ENCODE data around the gene HMG20A.
"Not testable (repeated sequence)": the region's sequence is repeated elsewhere in the genome, so short reads cannot be mapped to it uniquely, and the experiment has no call there.

HMG20A gene

GRCh38 chr15:77420610-77421369, at the start of gene HMG20A:
Gene HMG20A, plus strand, starts transcription at chr15:77420888. Its CDS starts 37,520 bp downstream, at chr15:77458408.
- DNase-seq (ENCODE audit: low spot score): peak; percentile 90

GRCh38 chr15:77371850-77372563, 48.7 kb upstream of the HMG20A start:
- no peak for DNase-seq (ENCODE audit: low spot score)

- no peak for DNase-seq (ENCODE audit: low spot score)
Observed at GRCh38 chr15:77373441-77373840, 47.2 kb upstream of the HMG20A start.

GRCh38 chr15:77375133-77375532, 45.6 kb upstream of the HMG20A start:
- no peak for DNase-seq (ENCODE audit: low spot score)

GRCh38 chr15:77376770-77377169, 43.9 kb upstream of the HMG20A start:
- DNase-seq (ENCODE audit: low spot score): no peak

- DNase-seq (ENCODE audit: low spot score): no peak
Observed at GRCh38 chr15:77380033-77380432, 40.7 kb upstream of the HMG20A start.

- DNase-seq (ENCODE audit: low spot score): no peak
Observed at GRCh38 chr15:77384086-77384485, 36.6 kb upstream of the HMG20A start.

- no peak for DNase-seq (ENCODE audit: low spot score)
Observed at GRCh38 chr15:77384589-77385359, 35.9 kb upstream of the HMG20A start.

GRCh38 chr15:77386626-77387025, 34.1 kb upstream of the HMG20A start:
- DNase-seq (ENCODE audit: low spot score): no peak

GRCh38 chr15:77387365-77388105, 33.2 kb upstream of the HMG20A start:
- DNase-seq (ENCODE audit: low spot score): no peak

- no peak for DNase-seq (ENCODE audit: low spot score)
Observed at GRCh38 chr15:77391372-77391951, 29.2 kb upstream of the HMG20A start.

- DNase-seq (ENCODE audit: low spot score): no peak
Observed at GRCh38 chr15:77392762-77393470, 27.8 kb upstream of the HMG20A start.

GRCh38 chr15:77393471-77393840, 27.2 kb upstream of the HMG20A start:
- DNase-seq (ENCODE audit: low spot score): no peak

GRCh38 chr15:77395013-77395774, 25.5 kb upstream of the HMG20A start:
- no peak for DNase-seq (ENCODE audit: low spot score)

- DNase-seq (ENCODE audit: low spot score): no peak
Observed at GRCh38 chr15:77396692-77397091, 24.0 kb upstream of the HMG20A start.

- DNase-seq (ENCODE audit: low spot score): no peak
Observed at GRCh38 chr15:77398927-77399326, 21.8 kb upstream of the HMG20A start.

- no peak for DNase-seq (ENCODE audit: low spot score)
Observed at GRCh38 chr15:77400258-77400657, 20.4 kb upstream of the HMG20A start.

- DNase-seq (ENCODE audit: low spot score): no peak
Observed at GRCh38 chr15:77402740-77403379, 17.8 kb upstream of the HMG20A start.

GRCh38 chr15:77406173-77406759, 14.4 kb upstream of the HMG20A start:
- not testable (repeated sequence) for DNase-seq (ENCODE audit: low spot score)

Data from left forelimb (tissue), 1 donor.